Astrocyte (in vitro differentiated cells and primary cell): Measurements from ENCODE around the gene OR52W1. TPM values are rescaled to one million over a fixed set of nuclear protein-coding genes. Genes with fewer than 3 reads are reported as not detected.
A peak's percentile ranks its signal among the peaks of the same experiment; 100 is the strongest.

ENCODE experiments used
- DNase-seq: peaks from one replicate; pipeline ENCODE4 v3.0.0-alpha.2; 2010; ENCODE audit warnings: low read depth
- FAIRE-seq: peaks from 2 replicates; lab custom pipeline; 2011; peaks lifted over from hg19 to GRCh38; lab: Jason Lieb, UNC
- H2AFZ ChIP-seq: 2 replicates; pipeline ENCODE4 v1.6.0; 2012; ENCODE audit warnings: low read depth, low read length, inconsistent platforms
- H3K27ac ChIP-seq: 2 replicates; pipeline ENCODE4 v1.5.1; 2011; ENCODE audit warnings: low read depth, low read length, inconsistent platforms
- H3K27me3 ChIP-seq: 2 replicates; pipeline ENCODE4 v1.6.0; 2011; ENCODE audit warnings: low read length, inconsistent platforms; ENCODE audit not compliant: insufficient read depth
- H3K36me3 ChIP-seq: 2 replicates; pipeline ENCODE4 v1.5.1; 2011; ENCODE audit warnings: low read length, inconsistent platforms; ENCODE audit not compliant: insufficient read depth
- H3K4me1 ChIP-seq: 2 replicates; pipeline ENCODE4 v1.5.1; 2011; ENCODE audit warnings: low read length, inconsistent platforms; ENCODE audit not compliant: insufficient read depth
- H3K4me2 ChIP-seq: 2 replicates; pipeline ENCODE4 v1.6.0; 2012; ENCODE audit warnings: low read length, inconsistent platforms
- H3K4me3 ChIP-seq: 2 replicates; pipeline ENCODE4 v1.5.1; 2011; ENCODE audit warnings: low read depth, mild to moderate bottlenecking, low read length, inconsistent platforms; ENCODE audit not compliant: insufficient read depth
- H3K79me2 ChIP-seq: 2 replicates; pipeline ENCODE4 v1.6.0; 2012; ENCODE audit warnings: mild to moderate bottlenecking, low read length, inconsistent platforms; ENCODE audit not compliant: insufficient read depth
- H3K9ac ChIP-seq: 2 replicates; pipeline ENCODE4 v1.6.0; 2012; ENCODE audit warnings: mild to moderate bottlenecking, low read length, inconsistent platforms
- H3K9me3 ChIP-seq: 2 replicates; pipeline ENCODE4 v1.5.1; 2012; ENCODE audit warnings: low read depth, mild to moderate bottlenecking, low read length, inconsistent platforms; ENCODE audit not compliant: insufficient read depth
- H4K20me1 ChIP-seq: 2 replicates; pipeline ENCODE4 v1.6.0; 2012; ENCODE audit warnings: low read length, inconsistent platforms; ENCODE audit not compliant: insufficient read depth
- H3K27ac Mint-ChIP-seq: one replicate; pipeline ENCODE4 v1.8.0; 2021; ENCODE audit warnings: mild to moderate bottlenecking, mixed read lengths; ENCODE audit not compliant: unreplicated experiment
- H3K27me3 Mint-ChIP-seq: one replicate; pipeline ENCODE4 v1.8.0; 2021; ENCODE audit warnings: low read depth, mixed read lengths; ENCODE audit not compliant: unreplicated experiment
- H3K36me3 Mint-ChIP-seq: one replicate; pipeline ENCODE4 v1.8.0; 2021; ENCODE audit warnings: low read depth, mixed read lengths; ENCODE audit not compliant: unreplicated experiment
- H3K4me1 Mint-ChIP-seq: one replicate; pipeline ENCODE4 v1.8.0; 2021; ENCODE audit warnings: low read depth, mixed read lengths; ENCODE audit not compliant: unreplicated experiment
- H3K4me3 Mint-ChIP-seq: one replicate; pipeline ENCODE4 v1.8.0; 2021; ENCODE audit warnings: mild to moderate bottlenecking, moderate library complexity, mixed read lengths; ENCODE audit not compliant: unreplicated experiment
- H3K9me3 Mint-ChIP-seq: one replicate; pipeline ENCODE4 v1.8.0; 2021; ENCODE audit warnings: mild to moderate bottlenecking, mixed read lengths; ENCODE audit not compliant: unreplicated experiment
- EZH2 ChIP-seq: IDR thresholded peaks from 2 replicates; pipeline ENCODE4 v1.6.1; 2012; ENCODE audit warnings: mild to moderate bottlenecking, low read length, inconsistent platforms; ENCODE audit not compliant: insufficient read depth
- total RNA-seq: library from RNA; stranded (reverse); gene quantifications from 2 replicates; pipeline ENCODE4 v1.2.1, GENCODE V29; 2021
- TF ChIP-seq, protein P1 (sequence below): IDR thresholded peaks from 2 replicates; pipeline ENCODE4 v1.5.1; 2011; ENCODE audit warnings: low read depth, mild to moderate bottlenecking, inconsistent platforms, low read length, moderate library complexity; ENCODE audit not compliant: insufficient read depth

OR52W1 gene
- total RNA-seq, 1 donor from 2014 or later, result not detected

DNA sequence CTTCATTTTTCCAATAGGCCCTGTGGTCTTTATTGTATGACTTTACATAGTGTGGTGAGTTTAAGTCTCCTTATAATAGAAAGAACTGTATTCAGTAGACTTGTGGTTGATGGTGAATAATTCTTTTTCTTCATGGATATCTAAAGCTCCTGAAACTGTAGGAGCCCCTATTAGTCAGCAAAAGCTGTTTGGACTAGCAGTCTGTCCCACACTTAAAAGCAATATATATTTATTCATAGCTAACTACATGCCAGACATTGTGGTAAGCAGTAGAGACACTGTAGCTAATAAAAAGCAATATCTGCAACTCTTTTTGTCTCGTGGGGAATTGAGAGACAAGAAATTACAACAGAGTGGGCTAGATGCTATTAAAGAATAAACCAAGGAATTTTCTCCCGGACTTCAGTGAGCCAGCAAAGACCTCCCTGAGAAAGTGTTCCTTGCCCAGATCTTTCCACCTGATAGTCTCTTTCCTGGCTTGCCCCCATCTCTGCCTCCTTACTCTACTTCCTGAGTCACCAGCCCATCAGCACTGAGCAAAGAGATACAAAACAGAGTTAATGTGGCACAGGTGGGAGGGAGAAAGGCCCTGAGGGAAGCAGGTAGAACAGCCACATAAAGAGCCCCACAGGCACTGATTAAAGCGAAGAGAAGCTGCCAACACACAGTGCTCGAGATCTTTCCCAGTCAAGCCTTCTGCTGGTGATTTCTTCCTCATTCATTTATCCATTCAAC, 1.4 kb upstream of the OR52W1 start:
- Histone ChIP-seq H4K20me1 (no peaks in the 10 kb centered on the region), H2AFZ (no peak overlapping the region), H3K9me3 (no peaks in the 10 kb centered on the region), H3K79me2 (no peaks in the 10 kb centered on the region), H3K27ac (no peak overlapping the region), H3K4me2 (no peak overlapping the region), H3K27me3 (no peaks in the 10 kb centered on the region), H3K4me1 (no peaks in the 10 kb centered on the region), H3K9ac (no peak overlapping the region), H3K4me3 (no peak overlapping the region), H3K36me3 (no peaks in the 10 kb centered on the region)
- DNase-seq (peak; percentile 52), FAIRE-seq (no peak)
- Mint-ChIP-seq H3K27me3 (peaks cover 3% of the 10 kb centered on the region), H3K27ac (peak overlapping the region; percentile 51), H3K36me3 (peaks cover 3% of the 10 kb centered on the region), H3K4me1 (peaks cover 28% of the 10 kb centered on the region), H3K4me3 (no peak overlapping the region), H3K9me3 (peaks cover 2% of the 10 kb centered on the region)
- TF ChIP-seq EZH2, result no peak
- TF ChIP-seq, protein P1, sequence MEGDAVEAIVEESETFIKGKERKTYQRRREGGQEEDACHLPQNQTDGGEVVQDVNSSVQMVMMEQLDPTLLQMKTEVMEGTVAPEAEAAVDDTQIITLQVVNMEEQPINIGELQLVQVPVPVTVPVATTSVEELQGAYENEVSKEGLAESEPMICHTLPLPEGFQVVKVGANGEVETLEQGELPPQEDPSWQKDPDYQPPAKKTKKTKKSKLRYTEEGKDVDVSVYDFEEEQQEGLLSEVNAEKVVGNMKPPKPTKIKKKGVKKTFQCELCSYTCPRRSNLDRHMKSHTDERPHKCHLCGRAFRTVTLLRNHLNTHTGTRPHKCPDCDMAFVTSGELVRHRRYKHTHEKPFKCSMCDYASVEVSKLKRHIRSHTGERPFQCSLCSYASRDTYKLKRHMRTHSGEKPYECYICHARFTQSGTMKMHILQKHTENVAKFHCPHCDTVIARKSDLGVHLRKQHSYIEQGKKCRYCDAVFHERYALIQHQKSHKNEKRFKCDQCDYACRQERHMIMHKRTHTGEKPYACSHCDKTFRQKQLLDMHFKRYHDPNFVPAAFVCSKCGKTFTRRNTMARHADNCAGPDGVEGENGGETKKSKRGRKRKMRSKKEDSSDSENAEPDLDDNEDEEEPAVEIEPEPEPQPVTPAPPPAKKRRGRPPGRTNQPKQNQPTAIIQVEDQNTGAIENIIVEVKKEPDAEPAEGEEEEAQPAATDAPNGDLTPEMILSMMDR, result no peak

GRCh38 chr11:6200975-6201374, 2.0 kb downstream of the OR52W1 start:
- Mint-ChIP-seq H3K4me3 (no peak overlapping the region), H3K27ac (no peak overlapping the region), H3K4me1 (peaks cover 28% of the 10 kb centered on the region), H3K36me3 (peaks cover 8% of the 10 kb centered on the region), H3K27me3 (no peaks in the 10 kb centered on the region), H3K9me3 (peaks cover 1% of the 10 kb centered on the region)
- no peaks in the 10 kb centered on the region for H4K20me1 ChIP-seq
- no peaks in the 10 kb centered on the region for H3K79me2 ChIP-seq
- no peak overlapping the region for H3K27ac ChIP-seq
- H3K9me3 ChIP-seq, result no peaks in the 10 kb centered on the region
- H3K4me3 ChIP-seq, result no peak overlapping the region
- DNase-seq, result peak; percentile 28
- H3K4me1 ChIP-seq, result no peaks in the 10 kb centered on the region
- no peak overlapping the region for H3K9ac ChIP-seq
- H2AFZ ChIP-seq, result no peak overlapping the region
- no peaks in the 10 kb centered on the region for H3K36me3 ChIP-seq
- TF ChIP-seq, protein P1, result no peak
- no peak for TF ChIP-seq EZH2
- no peak overlapping the region for H3K4me2 ChIP-seq
- no peaks in the 10 kb centered on the region for H3K27me3 ChIP-seq
- no peak for FAIRE-seq

DNA sequence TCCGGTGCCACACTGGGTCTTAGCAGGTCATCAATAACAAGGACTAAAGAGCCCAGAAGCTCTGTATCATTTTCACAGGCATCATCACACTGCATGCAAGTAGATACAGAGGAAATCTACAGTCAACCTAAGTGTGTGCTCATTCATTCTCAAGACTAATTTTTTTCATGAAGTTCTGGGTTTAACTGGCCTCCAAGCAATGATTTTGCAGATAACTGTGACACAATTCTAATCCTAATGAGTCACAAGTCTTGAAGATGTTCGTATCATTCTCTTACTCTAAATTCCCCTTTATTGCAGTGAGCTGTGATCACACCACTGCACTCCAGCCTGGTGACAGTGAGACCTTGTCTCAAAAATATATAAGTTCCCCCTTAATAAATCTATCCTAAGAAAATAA, 2.5 kb downstream of the OR52W1 start:
- Histone ChIP-seq H3K4me1 (no peaks in the 10 kb centered on the region), H3K27ac (no peak overlapping the region), H3K79me2 (no peaks in the 10 kb centered on the region), H4K20me1 (no peaks in the 10 kb centered on the region), H3K4me3 (no peak overlapping the region), H3K27me3 (no peaks in the 10 kb centered on the region), H3K4me2 (no peak overlapping the region), H3K9ac (no peak overlapping the region), H3K9me3 (no peaks in the 10 kb centered on the region), H2AFZ (no peak overlapping the region), H3K36me3 (no peaks in the 10 kb centered on the region)
- peak; percentile 61 for DNase-seq
- Mint-ChIP-seq H3K4me3 (no peak overlapping the region), H3K27me3 (no peaks in the 10 kb centered on the region), H3K4me1 (peaks cover 30% of the 10 kb centered on the region), H3K27ac (no peak overlapping the region), H3K36me3 (peaks cover 8% of the 10 kb centered on the region), H3K9me3 (no peaks in the 10 kb centered on the region)
- FAIRE-seq, result no peak
- TF ChIP-seq, protein P1, result no peak
- TF ChIP-seq EZH2, result no peak
